Common myeloid progenitor, CD34-positive (primary cell): ENCODE results near the gene KLHL18.

Source experiments
- CTCF ChIA-PET: fragments of 350-600 bp; sonication (Branson Sonifier 250); formaldehyde crosslinking; loops from one replicate; lab custom pipeline; 2021; ENCODE audit warnings: antibody characterized with exemption; lab: Charles Lee
- POLR2A ChIA-PET: fragments of 350-600 bp; sonication (Branson Sonifier 250); formaldehyde crosslinking; loops from one replicate; lab custom pipeline; 2021; ENCODE audit warnings: antibody characterized with exemption; lab: Charles Lee
- DNase-seq, 3 donors: peaks; one replicate each; pipeline versions ENCODE4 v3.0.0 to v3.0.0-alpha.2; 2013
- H3K27ac ChIP-seq, 2 experiments: 1 replicate in 1 of 2; 2 replicates in 1 of 2; pipeline ENCODE4 v1.7.0; 2013; ENCODE audit warnings: inconsistent platforms in 2 of 2, low read length in 2 of 2, mild to moderate bottlenecking in 2 of 2, low read depth in 1 of 2, moderate library complexity in 1 of 2; ENCODE audit not compliant: severe bottlenecking in 2 of 2, insufficient read depth in 1 of 2, poor library complexity in 1 of 2
- H3K27me3 ChIP-seq, 5 experiments: replicated peaks in 2 of 5; 1 replicate in 3 of 5; 2 replicates in 2 of 5; pipeline versions ENCODE4 v1.6.1 to v1.7.0; 2013; ENCODE audit warnings: low read length in 4 of 5, mild to moderate bottlenecking in 2 of 5, moderate library complexity in 2 of 5, inconsistent platforms in 1 of 5; ENCODE audit not compliant: insufficient read depth in 5 of 5, control insufficient read depth in 4 of 5
- H3K36me3 ChIP-seq, 4 experiments: 1 replicate in 2 of 4; 2 replicates in 2 of 4; pipeline versions ENCODE4 v1.6.1 to v1.7.0; 2013; ENCODE audit warnings: low read length in 3 of 4, control low read depth in 1 of 4, mild to moderate bottlenecking in 1 of 4; ENCODE audit not compliant: control insufficient read depth in 4 of 4, insufficient read depth in 4 of 4
- H3K4me1 ChIP-seq, 4 experiments: 1 replicate in 3 of 4; 2 replicates in 1 of 4; pipeline versions ENCODE4 v1.6.1 to v1.7.1; 2013; ENCODE audit warnings: low read length in 3 of 4, mild to moderate bottlenecking in 3 of 4, control low read depth in 1 of 4, inconsistent platforms in 1 of 4, moderate library complexity in 1 of 4; ENCODE audit not compliant: control insufficient read depth in 4 of 4, insufficient read depth in 4 of 4; ENCODE audit errors: control extremely low read depth in 1 of 4
- H3K4me3 ChIP-seq, 7 experiments: 1 replicate in 4 of 7; 2 replicates in 3 of 7; pipeline versions ENCODE4 v1.5.1 to v1.7.0; 2013; ENCODE audit warnings: mild to moderate bottlenecking in 7 of 7, low read length in 6 of 7, moderate library complexity in 6 of 7, inconsistent platforms in 2 of 7, low read depth in 2 of 7, control low read depth in 1 of 7; ENCODE audit not compliant: insufficient read depth in 4 of 7, control insufficient read depth in 1 of 7; ENCODE audit errors: extremely low read depth in 1 of 7
- H3K9me3 ChIP-seq, 5 experiments: 1 replicate in 4 of 5; 2 replicates in 1 of 5; pipeline versions ENCODE4 v1.6.1 to v1.7.1; 2013; ENCODE audit warnings: low read length in 4 of 5, mild to moderate bottlenecking in 2 of 5, inconsistent platforms in 1 of 5, low read depth in 1 of 5, moderate library complexity in 1 of 5; ENCODE audit not compliant: control insufficient read depth in 4 of 5, insufficient read depth in 2 of 5; ENCODE audit errors: control extremely low read depth in 1 of 5
- WGBS: methylation state at CpG from one replicate; pipeline ENCODE4 v1.1.5; 2013; ENCODE audit not compliant: insufficient coverage; 5-methylcytosine and 5-hydroxymethylcytosine counted together

KLHL18 gene

GRCh38 chr3:47295976-47296375 lies 13.2 kb downstream of the KLHL18 start:
- CTCF ChIA-PET, result interaction anchor here (0.9 kb wide), 1 partner anchor 8 kb away, joined by 3 read pairs; no protein-coding TSS in a partner anchor
- no peak for DNase-seq

GRCh38 chr3:47296562-47297302 lies 14.0 kb downstream of the KLHL18 start:
- H3K27ac ChIP-seq, result no peak overlapping the region
- H3K9me3 ChIP-seq, result no peaks in the 10 kb centered on the region
- CTCF ChIA-PET, result interaction anchor here (1.2 kb wide), 1 partner anchor 31 kb away, joined by 4 read pairs; no protein-coding TSS in a partner anchor

More at GRCh38 chr3:47295976-47296375, 13.2 kb downstream of the KLHL18 start:
- 98% methylated on average over 6 of the region's 6 CpGs for WGBS
- H3K36me3 ChIP-seq, result peaks cover 0 to 11% (median 4%) of the 10 kb centered on the region in 4 experiments
- H3K9me3 ChIP-seq, result no peaks in the 10 kb centered on the region
- no peaks in the 10 kb centered on the region for H3K27me3 ChIP-seq
- POLR2A ChIA-PET, result no interaction called here
- peaks cover 10 to 23% (median 11%) of the 10 kb centered on the region in 4 experiments for H3K4me1 ChIP-seq
- H3K4me3 ChIP-seq, result no peak overlapping the region
- no peak overlapping the region for H3K27ac ChIP-seq

GRCh38 chr3:47298439-47298838 lies 15.7 kb downstream of the KLHL18 start:
- ChIA-PET CTCF (interaction anchor here (1.2 kb wide), 1 partner anchor 29 kb away, joined by 4 read pairs; no protein-coding TSS in a partner anchor), POLR2A (interaction anchor here (0.5 kb wide), 1 partner anchor 15 kb away, joined by 4 read pairs; no protein-coding TSS in a partner anchor)
- DNase-seq, result peak; percentile 23 to 76 (median 51)
- Histone ChIP-seq H3K36me3 (peaks cover 2 to 12% (median 11%) of the 10 kb centered on the region in 4 experiments), H3K27me3 (no peaks in the 10 kb centered on the region), H3K27ac (no peak overlapping the region), H3K4me3 (no peak overlapping the region), H3K9me3 (no peaks in the 10 kb centered on the region), H3K4me1 (peaks cover 10 to 23% (median 11%) of the 10 kb centered on the region in 4 experiments)
- WGBS, result no CpG with 5 or more reads among the region's 3 CpGs

More at GRCh38 chr3:47296562-47297302, 14.0 kb downstream of the KLHL18 start:
- H3K4me3 ChIP-seq, result peak overlapping the region in 3 of 7 experiments; percentile 6 to 37 (median 22)
- WGBS, result no CpG with 5 or more reads among the region's 2 CpGs
- no peaks in the 10 kb centered on the region for H3K27me3 ChIP-seq
- peaks cover 10 to 23% (median 11%) of the 10 kb centered on the region in 4 experiments for H3K4me1 ChIP-seq
- POLR2A ChIA-PET, result interaction anchor here (0.6 kb wide), 1 partner anchor 339 kb away, joined by 3 read pairs; no protein-coding TSS in a partner anchor
- H3K36me3 ChIP-seq, result peaks cover 0 to 11% (median 3%) of the 10 kb centered on the region in 4 experiments
- no peak for DNase-seq

GRCh38 chr3:47299381-47300318 lies 16.9 kb downstream of the KLHL18 start:
- Histone ChIP-seq H3K36me3 (peaks cover 2 to 12% (median 12%) of the 10 kb centered on the region in 4 experiments), H3K4me1 (peaks cover 10 to 23% (median 11%) of the 10 kb centered on the region in 4 experiments), H3K9me3 (no peaks in the 10 kb centered on the region), H3K27ac (no peak overlapping the region), H3K4me3 (no peak overlapping the region), H3K27me3 (no peaks in the 10 kb centered on the region)
- DNase-seq, result no peak
- WGBS, result 95% methylated on average over 5 of the region's 9 CpGs
- POLR2A ChIA-PET, result no interaction called here
- CTCF ChIA-PET, result interaction anchor here (1.2 kb wide), 1 partner anchor 13 kb away, joined by 3 read pairs; no protein-coding TSS in a partner anchor

GRCh38 chr3:47301456-47301855 lies 18.7 kb downstream of the KLHL18 start:
- no peaks in the 10 kb centered on the region for H3K27me3 ChIP-seq
- POLR2A ChIA-PET, result interaction anchor here (1.1 kb wide), 1 partner anchor 10 kb away, joined by 3 read pairs; no protein-coding TSS in a partner anchor
- peaks cover 7 to 18% (median 10%) of the 10 kb centered on the region in 4 experiments for H3K4me1 ChIP-seq
- peaks cover 2 to 12% (median 8%) of the 10 kb centered on the region in 4 experiments for H3K36me3 ChIP-seq
- H3K27ac ChIP-seq, result no peak overlapping the region
- no peak for DNase-seq
- CTCF ChIA-PET, result interaction anchor here (0.6 to 1.7 kb wide), 2 partner anchors 13 to 262 kb away, joined by 3 read pairs; no protein-coding TSS in a partner anchor
- H3K9me3 ChIP-seq, result no peaks in the 10 kb centered on the region
- H3K4me3 ChIP-seq, result no peak overlapping the region

- POLR2A ChIA-PET, result no interaction called here
- CTCF ChIA-PET, result no interaction called here
These were observed 23.3 kb downstream of the KLHL18 start for GRCh38 chr3:47306022-47306421.

More at GRCh38 chr3:47306022-47306421, 23.3 kb downstream of the KLHL18 start:
- DNase-seq, result no peak
- Histone ChIP-seq H3K36me3 (peaks cover 5 to 14% (median 9%) of the 10 kb centered on the region in 4 experiments), H3K4me3 (no peak overlapping the region), H3K27ac (no peak overlapping the region), H3K27me3 (no peaks in the 10 kb centered on the region), H3K9me3 (no peaks in the 10 kb centered on the region), H3K4me1 (no peaks in the 10 kb centered on the region)
- no CpG with 5 or more reads among the region's 2 CpGs for WGBS
